Ishikawa (cell line): Measurements from ENCODE around the gene ZFAND3.

Source experiments
- CEBPB ChIP-seq: IDR thresholded peaks from 2 replicates; pipeline ENCODE4 v1.6.1; 2012
- CREB1 ChIP-seq: IDR thresholded peaks from 2 replicates; pipeline ENCODE4 v1.6.1; 2012; ENCODE audit warnings: low read depth
- EGR1 ChIP-seq: IDR thresholded peaks from 2 replicates; pipeline ENCODE4 v1.6.1; 2012
- EP300 ChIP-seq: IDR thresholded peaks from 2 replicates; pipeline ENCODE4 v1.6.1; 2012; ENCODE audit warnings: borderline replicate concordance
- FOXM1 ChIP-seq: IDR thresholded peaks from 2 replicates; pipeline ENCODE4 v1.6.1; 2012; ENCODE audit warnings: low read depth, borderline replicate concordance
- NFIC ChIP-seq: IDR thresholded peaks from 2 replicates; pipeline ENCODE4 v1.6.1; 2012
- RAD21 ChIP-seq: IDR thresholded peaks from 2 replicates; pipeline ENCODE4 v1.6.1; 2012; ENCODE audit warnings: low read depth
- TAF1 ChIP-seq: IDR thresholded peaks from 2 replicates; pipeline ENCODE4 v1.6.1; 2012; ENCODE audit warnings: low read depth, mild to moderate bottlenecking
- TCF12 ChIP-seq: IDR thresholded peaks from 2 replicates; pipeline ENCODE4 v1.6.1; 2012; ENCODE audit warnings: low read depth
- TEAD4 ChIP-seq: IDR thresholded peaks from 2 replicates; pipeline ENCODE4 v1.6.1; 2012
- YY1 ChIP-seq: IDR thresholded peaks from 2 replicates; pipeline ENCODE4 v1.6.1; 2012; ENCODE audit warnings: low read depth
- ZBTB7A ChIP-seq: IDR thresholded peaks from 2 replicates; pipeline ENCODE4 v1.6.1; 2012; ENCODE audit warnings: low read depth
- TF ChIP-seq, protein P1 (sequence below): IDR thresholded peaks from 2 replicates; pipeline ENCODE4 v1.6.1; 2012
- TF ChIP-seq, protein P2 (sequence below): IDR thresholded peaks from 2 replicates; pipeline ENCODE4 v1.6.1; 2012
- TF ChIP-seq, protein P3 (sequence below): IDR thresholded peaks from 2 replicates; pipeline ENCODE4 v1.6.1; 2012; ENCODE audit warnings: low read depth, mild to moderate bottlenecking

Gene ZFAND3

DNA sequence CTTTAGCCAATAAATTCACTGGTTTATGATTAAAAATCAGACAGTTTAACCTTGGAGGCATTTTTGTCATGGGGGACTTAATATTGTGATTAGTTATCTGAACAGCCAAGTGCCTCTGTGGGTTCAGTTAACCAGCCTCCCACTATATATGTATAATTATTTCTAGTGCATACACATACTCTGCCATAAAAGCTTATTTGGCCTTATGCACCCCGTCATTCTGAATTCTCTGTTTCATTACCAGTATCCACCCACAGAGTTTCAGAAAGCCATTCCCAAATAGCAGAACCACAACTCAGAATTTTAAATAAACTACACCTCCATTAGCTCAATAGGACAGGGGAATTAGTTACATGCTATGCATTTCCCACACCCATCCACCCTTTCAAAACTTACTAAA is 279.7 kb downstream of the ZFAND3 start:
- TF ChIP-seq NFIC (no peak), ZBTB7A (no peak), RAD21 (no peak), EP300 (no peak), CEBPB (no peak), YY1 (no peak), TAF1 (no peak), FOXM1 (no peak), EGR1 (no peak), CREB1 (no peak), TCF12 (no peak), TEAD4 (no peak)
- TF ChIP-seq, protein P1, sequence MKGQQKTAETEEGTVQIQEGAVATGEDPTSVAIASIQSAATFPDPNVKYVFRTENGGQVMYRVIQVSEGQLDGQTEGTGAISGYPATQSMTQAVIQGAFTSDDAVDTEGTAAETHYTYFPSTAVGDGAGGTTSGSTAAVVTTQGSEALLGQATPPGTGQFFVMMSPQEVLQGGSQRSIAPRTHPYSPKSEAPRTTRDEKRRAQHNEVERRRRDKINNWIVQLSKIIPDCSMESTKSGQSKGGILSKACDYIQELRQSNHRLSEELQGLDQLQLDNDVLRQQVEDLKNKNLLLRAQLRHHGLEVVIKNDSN: no peak
- TF ChIP-seq, protein P2, sequence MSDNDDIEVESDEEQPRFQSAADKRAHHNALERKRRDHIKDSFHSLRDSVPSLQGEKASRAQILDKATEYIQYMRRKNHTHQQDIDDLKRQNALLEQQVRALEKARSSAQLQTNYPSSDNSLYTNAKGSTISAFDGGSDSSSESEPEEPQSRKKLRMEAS: no peak
- TF ChIP-seq, protein P3, sequence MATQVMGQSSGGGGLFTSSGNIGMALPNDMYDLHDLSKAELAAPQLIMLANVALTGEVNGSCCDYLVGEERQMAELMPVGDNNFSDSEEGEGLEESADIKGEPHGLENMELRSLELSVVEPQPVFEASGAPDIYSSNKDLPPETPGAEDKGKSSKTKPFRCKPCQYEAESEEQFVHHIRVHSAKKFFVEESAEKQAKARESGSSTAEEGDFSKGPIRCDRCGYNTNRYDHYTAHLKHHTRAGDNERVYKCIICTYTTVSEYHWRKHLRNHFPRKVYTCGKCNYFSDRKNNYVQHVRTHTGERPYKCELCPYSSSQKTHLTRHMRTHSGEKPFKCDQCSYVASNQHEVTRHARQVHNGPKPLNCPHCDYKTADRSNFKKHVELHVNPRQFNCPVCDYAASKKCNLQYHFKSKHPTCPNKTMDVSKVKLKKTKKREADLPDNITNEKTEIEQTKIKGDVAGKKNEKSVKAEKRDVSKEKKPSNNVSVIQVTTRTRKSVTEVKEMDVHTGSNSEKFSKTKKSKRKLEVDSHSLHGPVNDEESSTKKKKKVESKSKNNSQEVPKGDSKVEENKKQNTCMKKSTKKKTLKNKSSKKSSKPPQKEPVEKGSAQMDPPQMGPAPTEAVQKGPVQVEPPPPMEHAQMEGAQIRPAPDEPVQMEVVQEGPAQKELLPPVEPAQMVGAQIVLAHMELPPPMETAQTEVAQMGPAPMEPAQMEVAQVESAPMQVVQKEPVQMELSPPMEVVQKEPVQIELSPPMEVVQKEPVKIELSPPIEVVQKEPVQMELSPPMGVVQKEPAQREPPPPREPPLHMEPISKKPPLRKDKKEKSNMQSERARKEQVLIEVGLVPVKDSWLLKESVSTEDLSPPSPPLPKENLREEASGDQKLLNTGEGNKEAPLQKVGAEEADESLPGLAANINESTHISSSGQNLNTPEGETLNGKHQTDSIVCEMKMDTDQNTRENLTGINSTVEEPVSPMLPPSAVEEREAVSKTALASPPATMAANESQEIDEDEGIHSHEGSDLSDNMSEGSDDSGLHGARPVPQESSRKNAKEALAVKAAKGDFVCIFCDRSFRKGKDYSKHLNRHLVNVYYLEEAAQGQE: no peak

DNA sequence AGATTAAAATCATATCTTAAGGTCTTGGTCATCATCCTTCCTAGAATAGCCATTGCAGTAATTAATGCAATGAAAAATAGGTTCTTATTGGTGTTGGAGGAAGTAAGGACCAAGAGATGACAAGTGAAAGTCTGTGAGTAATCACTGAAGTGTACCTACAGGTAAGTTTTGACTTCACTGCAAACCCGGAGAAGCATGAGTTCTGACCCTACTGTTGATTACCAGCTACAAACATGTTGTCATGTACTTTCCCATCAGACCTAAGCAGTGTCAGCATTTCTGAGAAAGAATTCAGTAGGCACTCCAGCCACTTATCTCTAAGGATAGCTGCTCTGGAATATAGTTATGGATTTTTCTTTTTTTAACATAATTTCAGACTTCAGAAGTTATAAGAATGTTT is 280.9 kb downstream of the ZFAND3 start:
- TF ChIP-seq TEAD4: no peak
- TF ChIP-seq FOXM1: no peak
- TF ChIP-seq, protein P3: no peak
- no peak for TF ChIP-seq RAD21
- TF ChIP-seq CREB1: no peak
- no peak for TF ChIP-seq TCF12
- no peak for TF ChIP-seq EP300
- no peak for TF ChIP-seq NFIC
- TF ChIP-seq, protein P1: no peak
- no peak for TF ChIP-seq EGR1
- no peak for TF ChIP-seq ZBTB7A
- no peak for TF ChIP-seq YY1
- TF ChIP-seq TAF1: no peak
- TF ChIP-seq CEBPB: no peak
- TF ChIP-seq, protein P2: no peak

DNA sequence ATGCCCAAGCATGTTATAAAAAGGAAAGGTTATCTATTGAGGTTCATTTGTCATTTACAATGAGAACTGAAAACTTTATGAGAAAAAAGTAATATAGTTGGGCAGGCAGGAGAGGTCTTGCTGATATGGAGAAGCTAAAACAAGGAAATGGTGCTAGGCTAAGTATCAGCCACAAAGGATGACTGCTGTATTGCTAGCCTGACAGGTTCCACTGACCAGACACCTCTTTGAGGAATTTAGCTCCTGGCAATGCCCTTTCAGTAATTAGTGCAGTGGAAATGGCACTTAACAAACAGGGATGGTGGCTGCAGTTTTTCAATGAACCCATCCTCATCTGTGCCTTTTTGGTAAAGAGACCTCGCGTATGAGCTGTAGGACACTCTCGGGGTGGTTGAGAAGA is 284.4 kb downstream of the ZFAND3 start:
- TF ChIP-seq YY1 (no peak), ZBTB7A (no peak), TCF12 (no peak), RAD21 (no peak), FOXM1 (no peak), EP300 (no peak), TEAD4 (no peak), EGR1 (no peak), NFIC (no peak), CREB1 (no peak), CEBPB (no peak), TAF1 (no peak)
- TF ChIP-seq, protein P3: no peak
- TF ChIP-seq, protein P2: no peak
- TF ChIP-seq, protein P1: no peak

DNA sequence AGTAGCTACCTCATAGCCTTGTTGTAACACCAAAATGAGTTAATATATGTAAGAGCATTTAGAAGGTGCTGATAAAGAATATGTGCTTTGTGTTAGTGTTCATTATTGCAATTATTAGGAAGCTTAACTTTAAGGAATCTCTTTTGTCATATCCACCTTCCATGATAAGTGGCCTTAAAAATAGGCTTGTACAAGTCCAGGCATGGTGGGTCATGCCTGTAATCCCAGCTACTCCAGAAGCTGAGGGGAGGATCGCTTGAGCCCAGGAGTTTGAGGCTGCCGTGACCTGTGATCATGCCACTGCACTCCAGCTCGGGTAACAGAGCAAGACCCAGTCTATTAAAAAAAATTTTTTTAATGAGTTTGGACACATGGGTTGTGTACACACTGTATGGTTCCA is 285.5 kb downstream of the ZFAND3 start:
- TF ChIP-seq, protein P1: no peak
- TF ChIP-seq CREB1 (no peak), FOXM1 (no peak), RAD21 (no peak), EP300 (no peak)
